Gastroesophageal sphincter (tissue), 3 donors: ENCODE data around the gene TNNC2.

Source experiments
- CTCF ChIP-seq, 4 experiments: fragments of 200-600 bp in 2 of 4; fragments of 450-650 bp in 2 of 4; sonication (generic) in 1 of 4; IDR thresholded peaks; one replicate each; pipeline ENCODE4 v1.5.1; 2017 to 2019; ENCODE audit warnings: antibody characterized with exemption in 4 of 4, mild to moderate bottlenecking in 2 of 4, moderate library complexity in 2 of 4
- EP300 ChIP-seq: sonication (generic); formaldehyde crosslinking; IDR thresholded peaks from one replicate; pipeline ENCODE4 v1.6.1; 2017; ENCODE audit warnings: antibody characterized with exemption, mild to moderate bottlenecking
- POLR2A ChIP-seq, 2 donors: fragments of 450-650 bp; IDR thresholded peaks; one replicate each; pipeline ENCODE4 v1.6.1; 2017; ENCODE audit warnings: antibody characterized with exemption in 2 of 2, mild to moderate bottlenecking in 2 of 2, moderate library complexity in 1 of 2
- POLR2AphosphoS5 ChIP-seq: sonication (generic); formaldehyde crosslinking; IDR thresholded peaks from one replicate; pipeline ENCODE4 v1.6.1; 2017; ENCODE audit warnings: antibody characterized with exemption

GRCh38 chr20:45852326-45852725, 25.2 kb upstream of the TNNC2 start:
- TF ChIP-seq CTCF (IDR thresholded peaks at IDR 0.05) (no peak), POLR2A (IDR thresholded peaks at IDR 0.05) (no peak), EP300 (no peak), POLR2AphosphoS5 (no peak)
